ENCODE measurements around the gene ZNF410.

- TF ChIP-seq CTCF (IDR thresholded peaks at IDR 0.05; ENCODE audit: borderline replicate concordance, extremely low read depth, low read length, poor library complexity, severe bottlenecking) (no peak), EZH2 (IDR thresholded peaks at IDR 0.05; ENCODE audit: borderline replicate concordance, low read depth, low read length, severe bottlenecking) (no peak)
Observed at GRCh38 chr14:73942180-73942579, 55.5 kb downstream of the ZNF410 start.

Measured in DND-41 (cell line).